Loucy (cell line): ENCODE results near the gene SLC9A3.
A peak's percentile ranks its signal among the peaks of the same experiment; 100 is the strongest.

Source experiments
- EZH2phosphoT487 ChIP-seq: fragments of 200-600 bp; IDR thresholded peaks from 2 replicates; pipeline ENCODE4 v1.6.1; 2018; ENCODE audit warnings: antibody characterized with exemption, mild to moderate bottlenecking, moderate library complexity, borderline replicate concordance
- TF ChIP-seq, protein P1 (sequence below): fragments of 200-600 bp; sonication (generic); conservative IDR thresholded peaks from 2 replicates; pipeline ENCODE4 v1.5.1; 2014; ENCODE audit warnings: mild to moderate bottlenecking, antibody characterized with exemption, low read length

DNA sequence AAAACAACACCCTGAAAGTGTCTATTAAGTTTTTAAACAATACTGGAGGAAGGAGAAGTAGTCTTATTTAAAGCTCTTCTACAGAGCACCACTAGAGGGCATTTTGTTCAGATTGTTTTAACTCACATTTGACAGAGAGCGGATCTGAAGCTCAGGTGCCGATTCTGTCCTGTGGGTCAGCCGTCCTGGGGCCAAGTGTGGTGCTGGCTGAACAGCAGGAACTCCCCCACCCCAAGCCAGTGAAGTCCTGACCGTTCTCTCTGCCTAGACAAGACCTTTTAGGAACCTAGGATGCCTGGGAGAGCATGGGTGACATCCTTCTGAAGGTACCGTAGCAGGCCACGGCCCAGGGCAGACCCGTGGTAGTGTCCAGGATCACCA is 77.4 kb downstream of the SLC9A3 start:
- TF ChIP-seq, protein P1, sequence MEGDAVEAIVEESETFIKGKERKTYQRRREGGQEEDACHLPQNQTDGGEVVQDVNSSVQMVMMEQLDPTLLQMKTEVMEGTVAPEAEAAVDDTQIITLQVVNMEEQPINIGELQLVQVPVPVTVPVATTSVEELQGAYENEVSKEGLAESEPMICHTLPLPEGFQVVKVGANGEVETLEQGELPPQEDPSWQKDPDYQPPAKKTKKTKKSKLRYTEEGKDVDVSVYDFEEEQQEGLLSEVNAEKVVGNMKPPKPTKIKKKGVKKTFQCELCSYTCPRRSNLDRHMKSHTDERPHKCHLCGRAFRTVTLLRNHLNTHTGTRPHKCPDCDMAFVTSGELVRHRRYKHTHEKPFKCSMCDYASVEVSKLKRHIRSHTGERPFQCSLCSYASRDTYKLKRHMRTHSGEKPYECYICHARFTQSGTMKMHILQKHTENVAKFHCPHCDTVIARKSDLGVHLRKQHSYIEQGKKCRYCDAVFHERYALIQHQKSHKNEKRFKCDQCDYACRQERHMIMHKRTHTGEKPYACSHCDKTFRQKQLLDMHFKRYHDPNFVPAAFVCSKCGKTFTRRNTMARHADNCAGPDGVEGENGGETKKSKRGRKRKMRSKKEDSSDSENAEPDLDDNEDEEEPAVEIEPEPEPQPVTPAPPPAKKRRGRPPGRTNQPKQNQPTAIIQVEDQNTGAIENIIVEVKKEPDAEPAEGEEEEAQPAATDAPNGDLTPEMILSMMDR: peak; percentile 74
- TF ChIP-seq EZH2phosphoT487: no peak
